ENCODE measurements around the gene BABAM2. TPM values are rescaled to one million over a fixed set of nuclear protein-coding genes. Genes with fewer than 3 reads are reported as not detected.

BABAM2 gene
- total and polyA plus RNA-seq, 4 donors: 17.2 to 53.8 (median 36.5) TPM

- Histone ChIP-seq H3K9me3 (ENCODE audit: control insufficient read depth, low read length) (no peaks in the 10 kb centered on the region), H3K36me3 (ENCODE audit: control insufficient read depth in 1 of 2, insufficient read depth in 2 of 2, low read length in 1 of 2) (no peaks in the 10 kb centered on the region), H3K27ac (ENCODE audit: low read depth in 1 of 2, low read length in 2 of 2) (no peak overlapping the region), H3K4me1 (ENCODE audit: control insufficient read depth in 1 of 2, insufficient read depth in 2 of 2, low read length in 2 of 2) (no peaks in the 10 kb centered on the region), H3K4me3 (ENCODE audit: low read length in 2 of 2) (no peak overlapping the region), H3K27me3 (ENCODE audit: control insufficient read depth in 1 of 2, insufficient read depth in 2 of 2, low read length in 1 of 2) (no peaks in the 10 kb centered on the region)
- intact Hi-C loops (cut with DNase I): no loop called here
- ATAC-seq (ENCODE audit: low FRiP score) (no peak), DNase-seq (no peak)
- WGBS, 2 donors: 69 to 70% methylated on average over 3 of the region's 3 CpGs
Measured at GRCh38 chr2:28206762-28207161, 316.2 kb downstream of the BABAM2 start.

- Histone ChIP-seq H3K4me3 (ENCODE audit: low read length in 2 of 2) (no peak overlapping the region), H3K4me1 (ENCODE audit: control insufficient read depth in 1 of 2, insufficient read depth in 2 of 2, low read length in 2 of 2) (no peaks in the 10 kb centered on the region), H3K36me3 (ENCODE audit: control insufficient read depth in 1 of 2, insufficient read depth in 2 of 2, low read length in 1 of 2) (no peaks in the 10 kb centered on the region), H3K9me3 (ENCODE audit: control insufficient read depth, low read length) (no peaks in the 10 kb centered on the region), H3K27ac (ENCODE audit: low read depth in 1 of 2, low read length in 2 of 2) (no peak overlapping the region), H3K27me3 (ENCODE audit: control insufficient read depth in 1 of 2, insufficient read depth in 2 of 2, low read length in 1 of 2) (no peaks in the 10 kb centered on the region)
- ATAC-seq (ENCODE audit: low FRiP score) (no peak), DNase-seq (no peak)
- 90 to 93% methylated on average over 3 of the region's 3 CpGs for WGBS, 2 donors
- intact Hi-C loops (cut with DNase I): no loop called here
Measured at GRCh38 chr2:28209261-28209691, 318.7 kb downstream of the BABAM2 start.

DNA sequence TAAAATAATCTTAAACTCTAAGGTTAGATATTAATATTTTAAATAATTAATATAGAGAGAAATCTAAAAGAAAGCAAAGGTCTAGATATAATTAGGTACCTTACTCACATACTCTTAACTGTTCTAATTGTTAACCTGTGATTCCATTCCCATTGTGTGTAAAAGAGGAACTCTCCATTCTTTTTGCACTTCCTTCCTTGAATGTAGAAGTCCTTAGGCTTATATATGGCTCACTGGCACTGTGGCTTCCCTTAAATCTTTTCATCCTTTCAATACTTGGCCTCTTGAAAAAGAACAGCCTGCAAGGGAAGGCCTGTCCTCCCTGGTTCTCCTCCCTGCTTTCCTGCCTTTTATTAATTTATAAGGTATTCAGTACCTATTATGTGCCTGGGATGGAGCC lies 319.3 kb downstream of the BABAM2 start:
- no peak overlapping the region for H3K4me3 ChIP-seq (ENCODE audit: low read length in 2 of 2)
- H3K27me3 ChIP-seq (ENCODE audit: control insufficient read depth in 1 of 2, insufficient read depth in 2 of 2, low read length in 1 of 2): no peaks in the 10 kb centered on the region
- H3K4me1 ChIP-seq (ENCODE audit: control insufficient read depth in 1 of 2, insufficient read depth in 2 of 2, low read length in 2 of 2): no peaks in the 10 kb centered on the region
- no peaks in the 10 kb centered on the region for H3K9me3 ChIP-seq (ENCODE audit: control insufficient read depth, low read length)
- no peak for ATAC-seq (ENCODE audit: low FRiP score)
- H3K27ac ChIP-seq (ENCODE audit: low read depth in 1 of 2, low read length in 2 of 2): no peak overlapping the region
- intact Hi-C loops (cut with DNase I): no loop called here
- no peak for DNase-seq
- no peaks in the 10 kb centered on the region for H3K36me3 ChIP-seq (ENCODE audit: control insufficient read depth in 1 of 2, insufficient read depth in 2 of 2, low read length in 1 of 2)

DNA sequence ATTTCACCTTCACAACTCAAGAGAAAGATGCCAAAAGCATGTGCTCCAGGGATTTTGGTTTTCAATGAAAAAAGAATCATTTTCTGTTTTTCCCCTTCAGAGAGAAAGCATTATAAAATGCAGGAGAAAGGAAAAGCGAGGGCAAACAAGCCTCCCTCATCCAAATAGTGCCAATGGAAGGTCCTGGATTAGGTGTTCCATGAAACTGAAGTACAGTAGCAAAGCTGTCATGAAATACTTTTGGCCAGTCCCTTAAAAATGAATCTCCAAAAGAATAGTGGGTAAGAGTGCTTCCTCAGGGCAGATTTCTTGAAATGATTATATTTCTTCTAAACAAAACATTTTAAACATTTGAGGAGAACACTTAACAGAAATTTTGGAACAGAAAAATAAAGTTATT lies 320.0 kb downstream of the BABAM2 start:
- H3K36me3 ChIP-seq (ENCODE audit: control insufficient read depth in 1 of 2, insufficient read depth in 2 of 2, low read length in 1 of 2): no peaks in the 10 kb centered on the region
- ATAC-seq (ENCODE audit: low FRiP score): no peak
- H3K27me3 ChIP-seq (ENCODE audit: control insufficient read depth in 1 of 2, insufficient read depth in 2 of 2, low read length in 1 of 2): no peaks in the 10 kb centered on the region
- H3K9me3 ChIP-seq (ENCODE audit: control insufficient read depth, low read length): no peaks in the 10 kb centered on the region
- H3K4me1 ChIP-seq (ENCODE audit: control insufficient read depth in 1 of 2, insufficient read depth in 2 of 2, low read length in 2 of 2): no peaks in the 10 kb centered on the region
- DNase-seq: no peak
- H3K27ac ChIP-seq (ENCODE audit: low read depth in 1 of 2, low read length in 2 of 2): no peak overlapping the region
- H3K4me3 ChIP-seq (ENCODE audit: low read length in 2 of 2): no peak overlapping the region
- WGBS, 2 donors: 87 to 96% methylated on average over 1 of the region's 1 CpG
- intact Hi-C loops (cut with DNase I): no loop called here

- no peaks in the 10 kb centered on the region for H3K27me3 ChIP-seq (ENCODE audit: control insufficient read depth in 1 of 2, insufficient read depth in 2 of 2, low read length in 1 of 2)
- DNase-seq: no peak
- ATAC-seq (ENCODE audit: low FRiP score): no peak
- intact Hi-C loops (cut with DNase I): no loop called here
- H3K9me3 ChIP-seq (ENCODE audit: control insufficient read depth, low read length): no peaks in the 10 kb centered on the region
- H3K36me3 ChIP-seq (ENCODE audit: control insufficient read depth in 1 of 2, insufficient read depth in 2 of 2, low read length in 1 of 2): no peaks in the 10 kb centered on the region
- 89 to 90% methylated on average over 2 of the region's 2 CpGs for WGBS, 2 donors
- H3K27ac ChIP-seq (ENCODE audit: low read depth in 1 of 2, low read length in 2 of 2): no peak overlapping the region
- no peaks in the 10 kb centered on the region for H3K4me1 ChIP-seq (ENCODE audit: control insufficient read depth in 1 of 2, insufficient read depth in 2 of 2, low read length in 2 of 2)
- H3K4me3 ChIP-seq (ENCODE audit: low read length in 2 of 2): no peak overlapping the region
Measured at GRCh38 chr2:28216331-28216730, 325.8 kb downstream of the BABAM2 start.

- Histone ChIP-seq H3K27me3 (ENCODE audit: control insufficient read depth in 1 of 2, insufficient read depth in 2 of 2, low read length in 1 of 2) (no peaks in the 10 kb centered on the region), H3K36me3 (ENCODE audit: control insufficient read depth in 1 of 2, insufficient read depth in 2 of 2, low read length in 1 of 2) (no peaks in the 10 kb centered on the region), H3K4me3 (ENCODE audit: low read length in 2 of 2) (no peak overlapping the region), H3K4me1 (ENCODE audit: control insufficient read depth in 1 of 2, insufficient read depth in 2 of 2, low read length in 2 of 2) (no peaks in the 10 kb centered on the region), H3K27ac (ENCODE audit: low read depth in 1 of 2, low read length in 2 of 2) (no peak overlapping the region), H3K9me3 (ENCODE audit: control insufficient read depth, low read length) (no peaks in the 10 kb centered on the region)
- intact Hi-C loops (cut with DNase I): no loop called here
- no peak for ATAC-seq (ENCODE audit: low FRiP score)
- no peak for DNase-seq
- WGBS, 2 donors: 93 to 95% methylated on average over 3 of the region's 3 CpGs
Measured at GRCh38 chr2:28217042-28217740, 326.7 kb downstream of the BABAM2 start.

DNA sequence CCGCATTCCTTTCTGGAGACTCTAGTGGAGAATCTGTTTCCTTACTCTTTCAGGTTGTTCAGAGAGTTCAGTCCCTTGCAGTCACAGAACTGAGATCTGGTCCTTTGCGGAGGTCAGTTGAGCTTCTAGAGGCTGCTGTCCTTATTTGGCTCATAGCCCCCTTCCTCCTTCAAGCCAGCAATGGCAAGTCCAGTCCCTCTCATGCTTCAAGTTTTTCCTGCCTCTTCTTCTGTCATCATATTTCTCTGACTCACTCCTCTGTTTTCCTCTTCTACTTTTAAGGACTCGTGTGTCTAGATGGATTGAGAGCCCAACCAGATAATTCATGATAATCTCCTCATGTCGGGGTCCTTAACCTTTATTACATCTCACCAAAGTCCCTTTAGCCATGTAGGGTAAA lies 328.6 kb downstream of the BABAM2 start:
- H3K4me3 ChIP-seq (ENCODE audit: low read length in 2 of 2): no peak overlapping the region
- WGBS, 2 donors: 92 to 94% methylated on average over 4 of the region's 4 CpGs
- no peaks in the 10 kb centered on the region for H3K9me3 ChIP-seq (ENCODE audit: control insufficient read depth, low read length)
- intact Hi-C loops (cut with DNase I): no loop called here
- no peak for DNase-seq
- no peaks in the 10 kb centered on the region for H3K27me3 ChIP-seq (ENCODE audit: control insufficient read depth in 1 of 2, insufficient read depth in 2 of 2, low read length in 1 of 2)
- no peak for ATAC-seq (ENCODE audit: low FRiP score)
- H3K27ac ChIP-seq (ENCODE audit: low read depth in 1 of 2, low read length in 2 of 2): no peak overlapping the region
- no peaks in the 10 kb centered on the region for H3K4me1 ChIP-seq (ENCODE audit: control insufficient read depth in 1 of 2, insufficient read depth in 2 of 2, low read length in 2 of 2)
- no peaks in the 10 kb centered on the region for H3K36me3 ChIP-seq (ENCODE audit: control insufficient read depth in 1 of 2, insufficient read depth in 2 of 2, low read length in 1 of 2)

GRCh38 chr2:28219758-28220368 lies 329.3 kb downstream of the BABAM2 start:
- DNase-seq (no peak), ATAC-seq (ENCODE audit: low FRiP score) (no peak)
- Histone ChIP-seq H3K9me3 (ENCODE audit: control insufficient read depth, low read length) (no peaks in the 10 kb centered on the region), H3K36me3 (ENCODE audit: control insufficient read depth in 1 of 2, insufficient read depth in 2 of 2, low read length in 1 of 2) (no peaks in the 10 kb centered on the region), H3K4me1 (ENCODE audit: control insufficient read depth in 1 of 2, insufficient read depth in 2 of 2, low read length in 2 of 2) (no peaks in the 10 kb centered on the region), H3K4me3 (ENCODE audit: low read length in 2 of 2) (no peak overlapping the region), H3K27ac (ENCODE audit: low read depth in 1 of 2, low read length in 2 of 2) (no peak overlapping the region), H3K27me3 (ENCODE audit: control insufficient read depth in 1 of 2, insufficient read depth in 2 of 2, low read length in 1 of 2) (no peaks in the 10 kb centered on the region)
- intact Hi-C loops (cut with DNase I): no loop called here
- WGBS, 2 donors: 88 to 91% methylated on average over 13 of the region's 13 CpGs
